Caki2 (cell line): ENCODE measurements around the gene TFPI. TPM values are rescaled to one million over a fixed set of nuclear protein-coding genes. Genes with fewer than 3 reads are reported as not detected.

ENCODE experiments used
- DNase-seq: peaks from one replicate; pipeline ENCODE4 v3.0.0-alpha.2; 2015; ENCODE audit warnings: low read depth
- in situ Hi-C: cut with HindIII; loops from 2 replicates; pipeline ENCODE4 v1.10.0; 2016; ENCODE audit warnings: low sequenced_read_pairs, low pct_unique_long_range_greater_than_20kb, mixed read lengths
- total RNA-seq: library from RNA; depleted of rRNA; stranded (reverse); fragments of >200 nt; shearing (Covaris generic); gene quantifications from 2 replicates; pipeline ENCODE4 v1.2.3, GENCODE V29; 2014; ENCODE audit warnings: low replicate concordance

TFPI gene
- total RNA-seq, 1 experiment from 2014 or later = 32.6 TPM

DNA sequence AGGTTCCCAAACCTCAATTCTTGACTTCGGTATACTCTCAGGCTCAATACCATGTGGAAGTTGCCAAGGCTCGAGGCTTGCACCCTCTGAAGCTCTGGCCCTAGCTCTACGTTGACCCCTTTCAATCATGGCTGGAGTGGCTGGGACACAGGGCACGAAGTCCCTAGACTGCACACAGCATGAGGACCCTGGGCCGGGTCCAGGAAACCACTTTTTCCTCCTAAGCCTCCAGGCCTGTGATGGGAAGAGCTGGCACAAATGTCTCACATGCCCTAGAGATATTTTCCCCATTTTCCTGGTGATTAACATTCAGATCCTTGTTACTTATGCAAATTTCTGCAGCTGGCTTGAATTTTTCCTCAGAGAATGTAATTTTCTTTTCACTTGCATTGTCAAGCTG is 61.1 kb downstream of the TFPI start:
- in situ Hi-C loops = no loop called here
- DNase-seq = no peak

DNA sequence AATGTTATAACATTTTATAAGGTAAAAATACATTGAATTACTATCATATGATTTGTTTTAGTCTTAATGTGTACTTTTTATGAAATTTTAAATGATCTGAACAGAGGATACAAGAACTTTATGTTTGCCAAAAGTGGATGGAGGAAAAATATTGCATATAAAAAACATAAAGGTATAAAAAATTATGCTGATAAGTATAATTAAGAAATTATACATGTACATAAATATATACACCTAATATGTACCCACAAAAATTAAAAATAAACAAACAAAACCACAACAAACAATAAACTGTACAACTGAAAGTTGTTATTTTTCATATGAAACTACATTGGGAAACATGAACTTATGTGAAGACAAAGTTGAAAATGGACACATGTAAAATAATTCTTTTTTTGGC is 68.0 kb downstream of the TFPI start:
- in situ Hi-C loops = no loop called here
- DNase-seq = no peak

DNA sequence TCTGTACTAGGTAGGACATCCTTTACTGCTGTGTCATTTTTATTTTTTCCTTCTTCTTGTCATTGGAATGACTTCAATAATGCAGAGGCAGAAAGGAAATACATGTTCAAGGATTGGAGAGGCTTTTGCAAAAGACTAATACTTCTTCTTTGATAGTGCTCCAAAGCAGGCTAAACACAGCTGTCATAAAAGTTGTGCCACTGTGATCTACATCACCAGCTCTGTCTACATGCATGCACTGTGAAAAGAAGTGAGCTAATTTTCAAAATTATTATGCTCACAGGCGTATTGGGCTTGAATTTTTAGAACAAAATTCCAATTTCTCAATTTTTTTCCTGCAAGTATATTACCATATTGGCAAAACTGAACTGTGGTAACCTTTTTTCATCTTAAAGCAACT is 68.7 kb downstream of the TFPI start:
- DNase-seq = no peak
- in situ Hi-C loops = no loop called here

DNA sequence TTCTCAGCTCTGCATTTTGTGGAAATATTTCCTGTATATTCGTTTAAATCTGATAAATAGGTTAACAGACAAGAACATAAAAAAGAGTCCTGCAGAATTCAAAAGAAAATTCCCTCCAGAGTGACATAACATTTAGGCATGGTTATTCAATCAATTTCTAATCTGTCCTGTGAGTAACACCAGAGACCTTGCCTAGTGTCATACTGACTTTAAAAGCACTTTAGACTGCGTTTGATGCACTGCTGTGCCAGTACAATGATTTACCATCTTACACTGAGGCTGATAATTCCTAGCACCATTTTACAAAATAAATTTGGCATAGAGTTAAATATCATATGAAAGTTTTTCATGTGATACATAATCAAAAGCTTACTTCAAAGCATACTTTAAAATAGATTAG is 70.7 kb downstream of the TFPI start:
- no peak for DNase-seq
- in situ Hi-C loops = no loop called here

DNA sequence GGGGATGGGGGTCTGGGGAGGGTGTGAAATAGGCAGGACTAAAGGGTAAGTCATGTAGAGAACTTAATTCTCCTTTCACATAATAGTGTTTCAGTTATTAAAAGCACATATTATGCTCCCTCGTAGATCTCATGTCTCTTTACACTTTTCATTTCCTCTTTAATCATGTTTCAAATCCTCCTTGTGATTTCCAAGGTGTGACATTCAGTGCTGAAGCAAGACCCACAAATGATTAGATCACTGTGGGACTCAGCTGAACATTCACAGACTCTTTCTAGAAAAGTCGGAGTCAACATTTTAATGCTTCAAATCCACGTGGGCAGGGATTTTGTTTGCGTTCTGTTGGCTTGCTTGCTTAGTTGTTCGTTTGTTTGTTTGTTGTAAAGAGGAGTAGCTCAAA is 71.4 kb downstream of the TFPI start:
- no peak for DNase-seq
- in situ Hi-C loops = no loop called here

DNA sequence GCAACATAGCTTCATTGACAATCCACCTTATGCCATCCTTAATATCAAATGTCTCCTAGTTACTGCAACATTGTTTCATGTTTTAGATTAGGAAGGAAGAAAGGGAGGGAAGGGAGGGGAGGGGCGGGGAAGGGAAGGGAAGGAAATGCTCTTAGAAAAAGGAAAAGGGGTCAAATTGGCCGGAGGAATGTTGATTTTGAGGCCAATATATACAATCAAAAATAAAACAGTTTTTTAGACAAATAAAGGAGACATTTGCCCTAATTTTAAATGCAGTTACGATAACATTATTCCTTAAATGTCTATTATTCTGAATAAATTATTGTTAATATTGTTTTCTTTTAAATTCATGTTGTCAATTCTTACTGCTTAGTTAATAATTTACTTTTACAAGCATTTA is 72.7 kb downstream of the TFPI start:
- DNase-seq = no peak
- in situ Hi-C loops = no loop called here

DNA sequence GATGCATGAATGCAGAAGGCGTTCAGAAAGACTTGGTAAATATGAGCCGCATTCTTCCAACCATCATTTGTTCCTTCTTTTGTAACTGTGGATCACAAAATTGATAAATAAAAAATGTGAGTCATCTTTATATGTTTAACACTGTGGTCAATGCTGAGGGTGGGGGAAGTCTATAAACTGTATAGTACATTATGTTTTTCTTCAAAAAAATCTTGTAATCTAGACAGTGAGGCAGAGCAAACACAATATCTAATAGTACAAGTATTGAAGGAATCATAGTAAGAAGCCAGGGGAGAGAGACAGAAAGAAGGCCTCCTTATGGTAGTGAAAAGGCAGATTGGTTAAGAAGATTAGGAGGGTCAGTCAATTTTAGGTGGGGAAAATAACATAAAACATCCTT is 75.5 kb downstream of the TFPI start:
- no peak for DNase-seq
- in situ Hi-C loops = no loop called here

DNA sequence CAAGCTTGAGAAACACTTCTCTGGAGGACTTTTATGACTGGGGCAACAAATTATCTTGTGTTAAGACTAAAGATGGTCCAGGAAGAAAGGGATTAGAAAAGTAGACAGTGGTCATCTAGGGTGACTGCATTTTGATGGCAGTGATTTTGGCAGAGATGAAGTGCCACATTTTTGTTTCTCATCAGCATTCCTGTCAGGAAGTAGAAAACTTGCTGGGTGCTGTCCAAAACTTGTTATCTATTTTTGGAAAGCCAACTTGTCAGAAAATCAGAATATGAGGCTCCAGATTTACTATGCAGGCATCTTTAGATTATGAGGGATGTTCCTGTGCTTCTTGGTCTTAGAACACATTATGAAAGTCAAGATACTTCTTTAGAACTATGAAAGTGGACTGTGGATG is 77.2 kb downstream of the TFPI start:
- no peak for DNase-seq
- in situ Hi-C loops = no loop called here

DNA sequence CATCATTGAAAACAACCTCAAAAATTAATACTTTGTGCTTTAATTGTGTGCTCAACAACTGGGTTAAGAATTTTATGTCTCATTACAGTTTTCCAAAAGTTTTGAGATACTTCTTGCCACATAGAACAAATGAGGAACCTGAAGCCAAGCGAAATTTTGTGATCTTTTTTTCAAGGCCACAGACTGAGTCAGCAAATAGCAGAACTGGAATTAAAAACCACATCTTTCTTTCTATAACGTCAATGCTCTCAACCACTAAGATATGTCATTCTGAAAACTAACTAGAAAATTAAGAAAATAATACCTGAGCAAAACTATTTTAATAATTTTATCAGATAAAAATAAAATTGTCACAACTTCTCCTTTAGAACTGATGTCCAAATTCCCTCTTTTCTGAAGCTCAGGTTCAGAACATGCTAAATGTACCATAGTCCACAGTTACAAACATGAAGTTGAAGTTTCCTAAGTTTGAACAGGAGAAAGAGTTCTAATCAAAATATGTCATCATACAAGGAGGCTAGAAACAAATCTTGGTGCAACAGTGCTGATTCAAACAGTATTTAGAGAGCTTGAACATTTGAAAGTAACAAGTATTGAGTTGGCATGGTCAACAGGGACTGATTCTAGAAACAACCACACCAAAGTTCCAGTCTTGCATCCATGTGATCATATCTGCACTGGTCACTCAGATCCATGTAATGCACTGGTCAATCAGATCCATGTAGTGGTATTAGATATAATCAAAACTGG is 78.6 kb downstream of the TFPI start:
- in situ Hi-C loops = no loop called here
- no peak for DNase-seq

DNA sequence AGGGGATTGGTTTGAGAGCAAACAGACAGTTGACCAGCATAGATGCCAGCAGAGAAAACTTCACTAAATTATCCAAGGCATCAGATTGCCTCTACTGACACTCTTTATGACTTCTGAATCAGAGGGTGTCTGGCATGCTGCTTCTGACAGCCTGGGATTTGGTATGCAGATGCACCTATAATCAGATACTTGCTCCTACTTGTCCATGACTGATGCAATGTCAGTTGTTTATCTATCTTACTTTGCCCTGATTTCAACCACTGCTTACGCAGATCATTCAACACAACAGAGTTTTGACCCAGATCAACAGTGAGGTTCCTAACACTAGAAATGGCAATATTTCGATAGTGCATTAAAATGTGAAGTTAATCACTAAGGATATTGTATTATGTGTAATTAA is 83.5 kb downstream of the TFPI start:
- in situ Hi-C loops = no loop called here
- DNase-seq = no peak

DNA sequence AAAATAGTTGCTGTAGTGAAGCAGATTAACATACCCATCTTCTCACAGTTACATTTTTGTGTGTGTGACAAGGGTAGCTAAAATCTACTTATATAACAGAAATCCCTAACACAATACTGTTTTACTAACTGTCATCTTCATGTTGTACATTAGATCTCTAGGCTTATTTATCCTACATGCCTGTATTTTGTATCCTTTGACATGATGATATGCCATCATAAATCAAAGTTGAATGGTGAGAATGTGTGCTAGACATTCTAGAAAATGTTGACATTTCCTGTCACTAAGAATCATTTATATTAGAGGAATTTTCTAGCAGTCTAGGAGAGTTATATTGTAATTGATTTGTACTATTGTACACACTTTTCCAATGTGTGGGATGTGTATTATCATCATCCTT is 84.7 kb downstream of the TFPI start:
- DNase-seq = no peak
- in situ Hi-C loops = no loop called here

DNA sequence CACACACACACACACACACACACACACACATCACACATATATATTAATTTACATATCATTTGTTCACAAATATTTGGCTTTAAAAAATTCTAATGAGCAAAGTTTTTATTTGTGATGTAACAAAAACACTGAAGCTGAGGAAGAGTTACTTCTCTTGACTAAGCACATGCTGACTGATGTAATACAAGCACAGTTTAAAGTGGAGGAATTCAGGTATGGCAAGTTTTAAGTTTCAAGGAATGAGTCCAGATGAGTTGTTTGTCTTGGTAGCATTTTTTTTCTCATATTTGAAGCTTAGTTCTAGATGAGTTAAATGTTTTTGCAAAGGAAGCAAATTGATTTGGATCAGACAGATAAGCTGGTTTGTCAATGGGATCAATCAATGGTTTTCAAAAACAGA is 86.0 kb downstream of the TFPI start:
- DNase-seq = no peak
- in situ Hi-C loops = no loop called here

DNA sequence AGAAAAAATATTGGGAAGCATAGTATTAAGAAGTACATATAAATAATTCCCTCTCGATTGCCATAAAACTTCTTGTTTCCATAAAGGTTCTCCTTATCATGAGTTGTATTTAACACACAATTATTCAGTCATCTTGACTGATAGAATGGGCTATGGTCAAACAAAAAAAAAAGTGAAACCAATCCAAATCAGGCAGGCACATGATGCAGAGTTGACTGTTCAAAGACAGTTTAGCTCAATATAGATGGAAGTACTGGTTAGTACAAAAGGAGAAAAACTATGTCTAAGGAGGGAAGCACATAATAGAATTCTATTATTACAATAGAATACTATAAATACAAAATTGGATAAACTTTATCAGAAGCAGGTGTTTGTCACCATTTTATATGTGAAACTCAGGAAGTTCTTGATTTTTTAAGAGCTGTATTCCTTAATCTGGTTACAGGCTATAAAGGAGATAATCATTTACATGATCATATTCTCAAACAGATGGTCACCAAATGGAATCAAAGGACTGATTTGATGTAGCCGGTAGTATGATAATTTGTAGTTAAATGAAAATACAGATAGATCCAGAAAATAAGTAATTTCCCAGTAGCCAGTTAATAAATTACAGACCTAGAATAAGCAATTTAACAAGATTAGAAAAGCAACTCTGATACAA is 88.0 kb downstream of the TFPI start:
- in situ Hi-C loops = no loop called here
- DNase-seq = no peak

DNA sequence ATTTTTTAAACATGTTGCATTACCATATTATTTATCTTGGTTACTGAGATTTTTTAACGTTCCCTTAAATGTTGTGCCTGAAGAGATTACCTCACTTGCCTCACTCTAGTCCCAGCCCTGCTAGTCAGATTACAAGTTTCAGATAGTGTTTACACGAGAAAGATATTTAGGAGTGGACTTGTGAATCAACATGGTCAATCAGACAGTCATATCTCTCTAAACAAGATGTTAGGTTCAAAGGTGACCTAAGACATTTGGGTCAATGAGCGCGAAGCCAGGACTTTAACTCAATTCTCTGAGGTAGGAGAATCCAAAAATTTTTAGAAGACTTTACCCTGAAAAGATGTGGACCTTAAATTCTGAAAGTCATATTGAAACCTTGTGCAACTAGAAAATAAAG is 91.4 kb downstream of the TFPI start:
- in situ Hi-C loops = no loop called here

DNA sequence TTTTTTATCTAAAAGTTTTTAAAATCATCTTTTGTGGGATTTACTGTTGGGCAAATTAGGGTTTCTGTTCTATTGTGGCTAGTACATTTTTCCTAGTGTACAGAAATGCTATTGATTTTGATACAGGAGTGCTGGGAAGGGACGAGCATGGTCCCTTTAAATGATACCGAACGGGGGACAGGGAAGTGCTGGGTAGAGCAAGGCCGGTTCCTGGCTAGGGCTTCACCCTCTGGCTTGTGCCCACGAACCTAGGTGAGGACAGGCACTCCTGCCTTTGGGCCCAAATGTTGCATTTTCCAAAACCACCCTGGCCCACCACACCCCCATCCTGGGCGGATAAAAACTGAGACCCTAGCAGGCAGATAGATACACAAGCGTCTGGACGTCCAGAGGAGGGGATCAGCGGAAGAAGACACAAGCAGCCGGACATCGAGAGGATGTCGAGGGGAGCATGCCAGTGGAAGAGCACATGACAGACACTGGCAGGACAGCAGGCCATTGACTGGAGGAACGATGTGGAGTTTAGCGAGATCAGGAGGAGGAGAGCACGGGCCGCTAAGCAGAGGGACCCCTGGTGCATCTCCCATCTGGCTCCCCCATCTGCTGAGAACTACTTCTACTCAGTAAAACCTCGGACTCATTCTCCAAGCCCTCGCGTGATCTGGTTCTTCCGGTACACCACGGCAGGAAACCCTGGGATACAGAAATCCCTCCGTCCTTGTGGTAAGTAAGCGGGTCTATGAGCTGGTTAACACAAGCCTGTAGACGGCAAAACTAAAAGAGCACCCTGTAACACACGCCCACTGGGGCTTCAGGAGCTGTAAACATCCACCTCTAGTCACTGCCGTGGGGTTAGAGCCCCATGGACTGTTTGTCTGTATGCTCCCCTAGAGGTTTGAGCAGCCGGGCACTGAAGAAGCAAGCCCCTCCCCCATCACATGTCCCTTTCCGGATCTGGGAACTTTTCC is 92.7 kb downstream of the TFPI start:
- DNase-seq = peak; percentile 87
- in situ Hi-C loops = no loop called here

More for the DNA sequence above, 91.4 kb downstream of the TFPI start:
- no peak for DNase-seq

DNA sequence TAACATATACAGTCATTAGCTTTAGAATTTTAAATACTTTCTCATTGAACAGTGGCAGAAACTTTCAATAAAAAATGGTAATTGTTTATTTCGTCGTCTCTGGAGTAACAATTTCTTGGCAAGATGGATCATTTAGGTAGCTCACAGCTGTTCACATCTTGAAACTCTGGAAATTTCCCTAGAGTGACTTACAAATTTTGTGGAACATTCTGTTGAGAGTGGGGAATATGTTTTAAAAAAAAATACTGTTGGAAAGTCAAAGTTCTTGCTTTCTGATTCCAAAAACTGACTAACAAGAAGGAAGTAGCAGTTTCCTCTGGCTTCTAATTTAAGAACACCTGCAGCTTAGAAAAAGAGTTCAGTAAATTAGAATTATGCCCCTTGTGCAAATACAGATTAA is 95.0 kb downstream of the TFPI start:
- no peak for DNase-seq
- in situ Hi-C loops = no loop called here

DNA sequence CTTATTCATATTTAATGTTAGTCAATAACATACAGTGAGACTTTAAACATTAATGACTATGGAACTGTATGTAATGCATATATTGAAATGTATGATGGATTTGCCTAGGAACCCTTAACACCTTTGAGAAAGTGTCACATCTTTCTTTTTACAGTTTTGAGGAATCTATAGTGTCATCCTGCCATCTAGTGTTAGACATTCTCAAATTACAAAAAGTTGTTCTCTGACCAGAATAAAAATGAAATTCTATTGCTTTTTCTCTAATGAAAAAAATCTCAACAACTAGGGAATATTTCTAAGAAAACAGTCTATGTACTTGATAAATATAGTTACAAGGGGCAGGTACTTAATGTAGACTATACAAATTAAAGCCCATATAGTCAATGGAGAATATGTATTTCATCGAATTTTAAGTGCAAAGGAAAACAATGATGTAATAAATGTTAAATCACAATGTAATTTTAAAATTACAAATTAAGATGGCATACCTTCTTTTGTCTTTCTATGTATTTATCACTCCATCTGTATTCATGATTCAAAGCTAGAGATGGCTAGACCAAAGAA is 101.1 kb downstream of the TFPI start:
- DNase-seq = peak; percentile 21
- in situ Hi-C loops = no loop called here

DNA sequence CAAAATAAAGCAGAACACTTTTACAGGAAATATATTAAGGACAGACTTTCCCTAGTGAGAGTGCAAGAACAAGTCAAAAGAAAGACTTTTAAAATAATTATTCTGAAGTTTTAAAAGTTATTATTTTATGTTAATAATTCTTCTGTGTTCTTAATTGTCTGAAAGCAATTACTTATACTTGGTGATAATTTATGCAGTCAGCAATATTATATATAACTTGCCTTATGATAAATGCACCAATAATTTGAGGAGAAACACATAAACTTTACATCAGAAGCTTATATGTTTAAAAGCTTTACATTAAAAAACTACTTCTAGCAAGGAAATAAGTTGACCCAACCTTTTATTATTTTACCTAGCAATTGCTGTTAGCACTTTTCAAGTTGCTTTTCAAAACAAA is 102.7 kb downstream of the TFPI start:
- no peak for DNase-seq
- in situ Hi-C loops = no loop called here

DNA sequence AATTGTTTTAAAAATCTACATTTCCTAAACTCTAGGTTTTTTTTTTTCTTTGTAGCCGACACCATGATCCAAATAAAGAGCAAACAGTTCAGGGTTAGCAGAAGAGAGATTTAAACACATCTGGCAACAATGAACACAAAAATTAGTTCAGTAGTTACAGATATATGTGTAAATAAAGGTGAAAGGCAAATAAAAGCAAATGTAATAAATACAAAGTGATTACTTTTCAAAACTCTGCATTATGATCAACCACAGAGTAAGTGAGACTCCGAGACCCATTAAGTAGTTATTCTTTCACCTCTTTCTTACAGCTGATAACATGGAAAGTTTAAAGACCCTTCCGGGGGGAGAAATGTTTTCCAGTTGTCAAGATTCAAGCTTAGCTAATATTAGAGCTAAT is 106.9 kb downstream of the TFPI start:
- in situ Hi-C loops = no loop called here
- DNase-seq = no peak
